ENCODE measurements around the gene MTG2. TPM values are rescaled to one million over a fixed set of nuclear protein-coding genes. Genes with fewer than 3 reads are reported as not detected.

Gene MTG2
- total and polyA plus RNA-seq, 2 of the 13 experiments (the other 11 are each of a cell fraction or from before 2014, with no cell fraction given): 20.4 to 37.8 TPM

GRCh38 chr20:62227977-62228958, 45.4 kb downstream of the MTG2 start (continued):
- TF ChIP-seq RFX5 (IDR thresholded peaks at IDR 0.05; ENCODE audit: low read depth, low read length) (no peak), MYC (CRISPR knock-in tag; IDR thresholded peaks at IDR 0.05; ENCODE audit: borderline replicate concordance) (peak; percentile 33; the same call in 1 of the 2 replicates), ZNF382 (CRISPR knock-in tag; IDR thresholded peaks at IDR 0.05; ENCODE audit: borderline replicate concordance) (no peak), NBN (conservative IDR thresholded peaks at IDR 0.05) (no peak), DBP (CRISPR knock-in tag; IDR thresholded peaks at IDR 0.05; ENCODE audit: not compliant biosample characterization) (no peak), ZNF3 (CRISPR knock-in tag; IDR thresholded peaks at IDR 0.05) (no peak), TBX2 (CRISPR knock-in tag; IDR thresholded peaks at IDR 0.05; ENCODE audit: borderline replicate concordance) (peak; percentile 28; the same call in 1 of the 2 replicates), ZNF224 (CRISPR knock-in tag; IDR thresholded peaks at IDR 0.05) (no peak), GATAD2A (CRISPR knock-in tag; IDR thresholded peaks at IDR 0.05) (no peak), ZNF567 (CRISPR knock-in tag; IDR thresholded peaks at IDR 0.05; ENCODE audit: borderline replicate concordance) (0 out of 2 replicates have a peak, but pooled peaks have one; percentile 46), NFAT5 (CRISPR knock-in tag; IDR thresholded peaks at IDR 0.05) (no peak), ZNF496 (CRISPR knock-in tag; IDR thresholded peaks at IDR 0.05; ENCODE audit: insufficient replicate concordance) (no peak), ZNF503 (CRISPR knock-in tag; IDR thresholded peaks at IDR 0.05) (no peak)
- TF ChIP-seq, protein P1, sequence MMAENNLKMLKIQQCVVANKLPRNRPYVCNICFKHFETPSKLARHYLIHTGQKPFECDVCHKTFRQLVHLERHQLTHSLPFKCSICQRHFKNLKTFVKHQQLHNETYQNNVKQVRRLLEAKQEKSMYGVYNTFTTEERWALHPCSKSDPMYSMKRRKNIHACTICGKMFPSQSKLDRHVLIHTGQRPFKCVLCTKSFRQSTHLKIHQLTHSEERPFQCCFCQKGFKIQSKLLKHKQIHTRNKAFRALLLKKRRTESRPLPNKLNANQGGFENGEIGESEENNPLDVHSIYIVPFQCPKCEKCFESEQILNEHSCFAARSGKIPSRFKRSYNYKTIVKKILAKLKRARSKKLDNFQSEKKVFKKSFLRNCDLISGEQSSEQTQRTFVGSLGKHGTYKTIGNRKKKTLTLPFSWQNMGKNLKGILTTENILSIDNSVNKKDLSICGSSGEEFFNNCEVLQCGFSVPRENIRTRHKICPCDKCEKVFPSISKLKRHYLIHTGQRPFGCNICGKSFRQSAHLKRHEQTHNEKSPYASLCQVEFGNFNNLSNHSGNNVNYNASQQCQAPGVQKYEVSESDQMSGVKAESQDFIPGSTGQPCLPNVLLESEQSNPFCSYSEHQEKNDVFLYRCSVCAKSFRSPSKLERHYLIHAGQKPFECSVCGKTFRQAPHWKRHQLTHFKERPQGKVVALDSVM (CRISPR knock-in tag; IDR thresholded peaks at IDR 0.05): no peak
- TF ChIP-seq, protein P2, sequence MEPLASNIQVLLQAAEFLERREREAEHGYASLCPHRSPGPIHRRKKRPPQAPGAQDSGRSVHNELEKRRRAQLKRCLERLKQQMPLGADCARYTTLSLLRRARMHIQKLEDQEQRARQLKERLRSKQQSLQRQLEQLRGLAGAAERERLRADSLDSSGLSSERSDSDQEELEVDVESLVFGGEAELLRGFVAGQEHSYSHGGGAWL (CRISPR knock-in tag; IDR thresholded peaks at IDR 0.05): 0 out of 2 replicates have a peak, but pooled peaks have one; percentile 44
- TF ChIP-seq, protein P3, sequence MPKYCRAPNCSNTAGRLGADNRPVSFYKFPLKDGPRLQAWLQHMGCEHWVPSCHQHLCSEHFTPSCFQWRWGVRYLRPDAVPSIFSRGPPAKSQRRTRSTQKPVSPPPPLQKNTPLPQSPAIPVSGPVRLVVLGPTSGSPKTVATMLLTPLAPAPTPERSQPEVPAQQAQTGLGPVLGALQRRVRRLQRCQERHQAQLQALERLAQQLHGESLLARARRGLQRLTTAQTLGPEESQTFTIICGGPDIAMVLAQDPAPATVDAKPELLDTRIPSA (CRISPR knock-in tag; IDR thresholded peaks at IDR 0.05; ENCODE audit: borderline replicate concordance): no peak

Data from HepG2 (cell line).